ENCODE data around the gene FBLN2. TPM values are rescaled to one million over a fixed set of nuclear protein-coding genes. Genes with fewer than 3 reads are reported as not detected.

FBLN2 gene
- total RNA-seq, 2 experiments from 2014 or later: 0.35 TPM; not detected in 1

DNA sequence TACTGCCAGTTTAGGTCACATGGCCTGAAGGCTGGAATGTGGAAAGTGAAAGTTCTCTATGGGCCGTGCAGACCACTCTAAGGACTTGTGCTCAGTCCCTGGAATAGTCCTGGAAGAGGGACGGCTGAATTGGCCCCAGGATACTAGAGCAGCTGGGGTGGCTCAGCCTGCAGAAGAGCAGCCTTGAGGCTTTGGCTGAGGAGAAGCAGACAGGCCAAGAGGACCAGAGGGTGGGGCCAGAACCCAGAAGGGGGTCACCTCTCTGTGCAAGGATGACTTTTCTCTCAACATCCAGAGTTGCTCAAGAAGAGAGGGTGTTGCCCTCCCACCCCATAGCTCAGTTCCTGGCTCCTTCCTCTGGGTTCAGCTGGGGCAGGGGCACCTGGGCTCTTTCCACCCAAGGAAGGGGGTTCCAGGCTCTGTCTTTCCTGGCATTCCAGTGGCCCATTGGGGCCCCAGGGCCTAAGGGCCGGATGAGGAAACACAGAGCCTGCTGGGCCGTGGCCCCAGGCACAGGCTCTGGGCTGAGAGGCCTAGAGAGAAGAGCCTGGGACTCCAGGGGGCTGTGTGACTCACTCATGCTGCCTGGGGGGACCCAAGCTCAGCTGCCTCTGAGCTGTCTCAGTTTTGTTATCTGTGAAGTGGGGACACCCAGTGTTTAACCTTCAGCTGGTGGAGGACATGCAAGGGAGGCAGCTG lies 8.5 kb upstream of the FBLN2 start:
- H3K4me3 Mint-ChIP-seq: no peak overlapping the region
- no peak overlapping the region for H3K27ac Mint-ChIP-seq
- H3K36me3 Mint-ChIP-seq: peaks cover 4% of the 10 kb centered on the region
- H3K4me1 Mint-ChIP-seq: peaks cover 46% of the 10 kb centered on the region
- H3K9me3 Mint-ChIP-seq (ENCODE audit: low read depth): peaks cover 9% of the 10 kb centered on the region
- ATAC-seq: no peak
- CTCF ChIA-PET: interaction anchor here (1.3 to 1.6 kb wide), 2 partner anchors 9 to 10 kb away, joined by 3 to 4 read pairs; partner anchors contain the start of gene FBLN2
- DNase-seq: no peak
- H3K27me3 Mint-ChIP-seq: peaks cover 38% of the 10 kb centered on the region

DNA sequence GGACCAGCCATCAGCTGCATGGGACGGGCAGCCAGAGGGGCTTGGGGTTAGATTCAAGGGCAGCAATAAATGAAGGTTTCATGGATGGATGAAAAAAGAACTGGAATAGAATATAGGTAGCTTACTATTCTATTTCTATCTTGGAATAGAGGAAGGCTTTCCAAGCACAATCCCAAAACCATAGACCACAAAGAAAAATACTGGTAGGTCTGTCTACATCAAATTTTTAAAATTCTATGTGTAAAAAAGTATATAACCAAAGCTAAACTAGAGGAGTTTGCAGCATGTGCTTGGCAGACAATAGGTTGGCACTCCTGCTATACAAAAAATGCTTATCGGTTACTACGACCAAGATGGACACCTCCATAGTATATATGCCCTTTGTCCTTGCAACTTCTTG lies 7.2 kb upstream of the FBLN2 start:
- H3K4me1 Mint-ChIP-seq: peaks cover 44% of the 10 kb centered on the region
- H3K9me3 Mint-ChIP-seq (ENCODE audit: low read depth): peaks cover 9% of the 10 kb centered on the region
- CTCF ChIA-PET: no interaction called here
- no peak for DNase-seq
- H3K27me3 Mint-ChIP-seq: peaks cover 41% of the 10 kb centered on the region
- peaks cover 4% of the 10 kb centered on the region for H3K36me3 Mint-ChIP-seq
- no peak for ATAC-seq
- H3K4me3 Mint-ChIP-seq: no peak overlapping the region
- no peak overlapping the region for H3K27ac Mint-ChIP-seq

DNA sequence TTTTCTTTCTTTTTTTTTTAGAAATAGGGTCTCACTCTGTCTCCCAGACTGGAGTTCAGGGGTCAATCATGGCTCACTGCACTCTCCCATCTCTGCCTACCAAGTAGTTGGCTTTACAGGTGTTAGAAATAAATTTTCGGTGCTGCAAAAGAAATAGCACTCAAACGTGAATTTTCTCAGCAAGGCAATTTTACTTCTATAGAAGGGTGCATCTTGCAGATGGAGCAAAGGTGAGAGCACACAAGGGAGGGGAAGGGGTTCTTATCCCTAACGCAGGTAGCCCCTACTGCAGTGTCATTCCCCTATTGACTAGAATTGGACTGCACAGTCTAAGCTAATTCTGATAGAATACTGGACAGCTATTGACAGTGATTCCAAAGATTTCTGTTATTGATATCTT lies 6.8 kb upstream of the FBLN2 start:
- H3K9me3 Mint-ChIP-seq (ENCODE audit: low read depth): peaks cover 9% of the 10 kb centered on the region
- ATAC-seq: no peak
- DNase-seq: no peak
- no peak overlapping the region for H3K27ac Mint-ChIP-seq
- H3K36me3 Mint-ChIP-seq: peaks cover 4% of the 10 kb centered on the region
- peaks cover 41% of the 10 kb centered on the region for H3K27me3 Mint-ChIP-seq
- H3K4me1 Mint-ChIP-seq: peaks cover 40% of the 10 kb centered on the region
- H3K4me3 Mint-ChIP-seq: no peak overlapping the region
- CTCF ChIA-PET: no interaction called here

DNA sequence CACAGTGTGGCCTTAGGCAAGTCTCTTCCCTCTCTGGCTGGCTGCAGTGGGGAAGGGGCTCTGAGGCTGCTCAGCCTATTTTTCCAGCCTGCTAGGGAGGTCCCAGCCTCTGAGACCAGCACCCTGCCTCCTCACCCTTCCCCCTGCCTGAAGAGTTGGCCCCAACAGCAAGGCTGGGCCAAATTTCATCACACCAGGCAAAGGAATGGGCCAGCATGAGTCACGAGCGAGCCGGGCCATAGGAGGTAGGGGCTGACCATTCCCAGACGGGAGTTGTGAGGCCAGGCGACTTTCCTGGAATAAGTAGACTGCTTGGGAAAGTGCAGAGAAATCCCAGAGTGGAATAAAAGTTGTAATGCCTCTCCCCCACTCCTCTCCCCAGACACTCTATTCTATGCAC lies 5.7 kb upstream of the FBLN2 start:
- H3K36me3 Mint-ChIP-seq: peaks cover 4% of the 10 kb centered on the region
- no peak overlapping the region for H3K4me3 Mint-ChIP-seq

DNA sequence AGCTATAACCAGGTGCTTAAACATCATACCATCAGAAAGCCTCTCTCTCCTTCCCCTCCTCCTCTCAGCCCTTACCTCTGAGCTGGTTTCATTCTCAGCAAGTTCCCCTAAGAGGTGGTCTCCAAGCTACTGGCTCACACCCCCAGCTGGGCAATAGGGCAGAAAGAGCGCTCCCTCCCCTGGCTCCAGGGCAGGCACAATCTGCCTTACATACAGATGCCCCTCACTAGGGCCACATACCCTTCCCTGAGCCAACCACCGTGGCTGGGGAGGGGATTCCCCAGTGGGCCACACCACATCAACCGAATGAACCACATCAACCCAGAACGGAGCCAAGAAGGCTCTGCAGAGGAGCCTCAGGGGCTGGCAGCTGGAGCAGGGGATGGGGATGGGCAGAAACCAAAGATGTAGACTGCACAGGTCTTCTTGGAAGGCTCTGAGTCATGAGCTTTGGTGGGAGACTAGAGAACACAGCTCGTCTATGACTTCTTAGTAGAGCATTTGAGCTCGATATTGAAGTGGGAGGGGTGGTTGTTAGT lies 4.6 kb upstream of the FBLN2 start:
- H3K36me3 Mint-ChIP-seq: peaks cover 4% of the 10 kb centered on the region
- H3K4me1 Mint-ChIP-seq: peaks cover 34% of the 10 kb centered on the region
- H3K9me3 Mint-ChIP-seq (ENCODE audit: low read depth): peaks cover 7% of the 10 kb centered on the region
- ATAC-seq (peak; percentile 91), DNase-seq (peak; percentile 84)
- peak overlapping the region; percentile 7 for H3K4me3 Mint-ChIP-seq
- H3K27me3 Mint-ChIP-seq: peaks cover 47% of the 10 kb centered on the region
- CTCF ChIA-PET: interaction anchor here (0.7 to 3.0 kb wide), 6 partner anchors 19 to 105 kb away, joined by 3 to 24 read pairs (median 4); partner anchors contain the start of gene HDAC11
- H3K27ac Mint-ChIP-seq: peak overlapping the region; percentile 42

More for the DNA sequence above, 5.7 kb upstream of the FBLN2 start:
- ATAC-seq (no peak), DNase-seq (no peak)
- peaks cover 48% of the 10 kb centered on the region for H3K27me3 Mint-ChIP-seq
- peaks cover 31% of the 10 kb centered on the region for H3K4me1 Mint-ChIP-seq
- CTCF ChIA-PET: no interaction called here
- H3K9me3 Mint-ChIP-seq (ENCODE audit: low read depth): peaks cover 7% of the 10 kb centered on the region
- no peak overlapping the region for H3K27ac Mint-ChIP-seq

DNA sequence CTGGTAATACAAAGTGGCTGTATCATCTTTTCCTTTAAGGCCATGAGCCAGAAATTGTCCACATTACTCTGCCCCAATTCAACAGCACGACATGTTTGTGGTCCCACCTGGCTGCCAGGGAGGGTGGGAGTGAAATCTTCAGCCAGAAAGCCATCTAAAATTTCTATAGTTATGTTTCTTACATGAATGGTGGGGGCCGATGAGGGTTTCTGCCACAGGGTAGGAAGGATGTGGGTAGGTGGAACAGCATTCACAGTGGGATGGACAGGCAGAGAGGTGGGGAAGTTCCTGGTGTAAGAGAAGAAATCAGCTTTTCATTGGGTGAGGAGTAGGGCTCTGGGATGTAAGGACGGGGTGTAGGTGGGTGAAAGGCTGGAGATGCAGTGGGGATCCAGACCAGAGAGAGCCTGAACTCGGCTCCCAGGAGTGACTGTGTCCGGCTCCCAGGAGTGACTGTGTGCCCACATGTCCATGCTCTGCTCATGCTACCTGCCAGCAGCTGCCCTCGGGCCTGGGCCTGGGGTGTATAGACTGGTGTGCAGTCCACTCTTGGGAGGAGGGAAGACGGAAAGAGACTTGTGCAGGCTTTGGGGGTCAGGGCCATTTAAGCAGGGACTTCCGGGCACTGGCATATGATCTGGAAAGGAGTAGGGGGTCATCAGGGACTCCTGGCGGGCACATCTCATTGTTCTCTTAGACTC lies 3.8 kb upstream of the FBLN2 start:
- H3K27ac Mint-ChIP-seq: no peak overlapping the region
- CTCF ChIA-PET: interaction anchor here (0.8 to 3.0 kb wide), 5 partner anchors 20 to 104 kb away, joined by 3 to 24 read pairs (median 4); no protein-coding TSS in a partner anchor
- peak overlapping the region; percentile 7 for H3K4me3 Mint-ChIP-seq
- peaks cover 39% of the 10 kb centered on the region for H3K4me1 Mint-ChIP-seq
- peaks cover 49% of the 10 kb centered on the region for H3K27me3 Mint-ChIP-seq
- peaks cover 7% of the 10 kb centered on the region for H3K9me3 Mint-ChIP-seq (ENCODE audit: low read depth)
- ATAC-seq (no peak), DNase-seq (no peak)
- H3K36me3 Mint-ChIP-seq: peaks cover 4% of the 10 kb centered on the region

DNA sequence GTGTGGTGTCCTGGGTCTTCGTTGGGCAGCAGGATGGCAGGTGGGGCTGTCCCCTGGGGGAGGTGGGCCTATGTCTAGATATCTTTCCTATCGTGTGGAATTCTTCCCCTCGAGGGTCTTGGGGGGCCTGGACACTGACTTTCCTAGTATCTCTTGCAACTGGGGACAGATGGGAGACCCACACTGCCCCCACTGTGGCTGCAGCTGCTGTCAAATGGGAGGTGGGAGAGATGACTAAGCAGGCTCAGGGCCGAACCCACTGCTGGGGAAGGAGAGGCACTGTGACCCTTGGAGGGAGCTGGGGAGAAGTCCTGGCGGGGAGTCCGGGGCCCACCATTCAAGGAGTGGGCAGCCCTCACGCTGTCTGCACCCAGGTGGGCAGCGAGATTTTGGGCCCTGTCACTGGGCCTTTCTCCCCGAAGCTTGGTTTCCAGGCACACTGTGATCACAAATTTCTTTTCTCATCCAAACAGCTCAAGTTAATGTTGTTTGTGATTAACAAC lies 2.9 kb upstream of the FBLN2 start:
- CTCF ChIA-PET: interaction anchor here (3.0 kb wide), 1 partner anchor 104 kb away, joined by 24 read pairs; no protein-coding TSS in a partner anchor
- H3K4me1 Mint-ChIP-seq: peaks cover 37% of the 10 kb centered on the region
- H3K36me3 Mint-ChIP-seq: peaks cover 3% of the 10 kb centered on the region
- H3K27me3 Mint-ChIP-seq: peaks cover 54% of the 10 kb centered on the region
- no peak overlapping the region for H3K4me3 Mint-ChIP-seq
- DNase-seq (no peak), ATAC-seq (no peak)
- peaks cover 7% of the 10 kb centered on the region for H3K9me3 Mint-ChIP-seq (ENCODE audit: low read depth)
- H3K27ac Mint-ChIP-seq: no peak overlapping the region

DNA sequence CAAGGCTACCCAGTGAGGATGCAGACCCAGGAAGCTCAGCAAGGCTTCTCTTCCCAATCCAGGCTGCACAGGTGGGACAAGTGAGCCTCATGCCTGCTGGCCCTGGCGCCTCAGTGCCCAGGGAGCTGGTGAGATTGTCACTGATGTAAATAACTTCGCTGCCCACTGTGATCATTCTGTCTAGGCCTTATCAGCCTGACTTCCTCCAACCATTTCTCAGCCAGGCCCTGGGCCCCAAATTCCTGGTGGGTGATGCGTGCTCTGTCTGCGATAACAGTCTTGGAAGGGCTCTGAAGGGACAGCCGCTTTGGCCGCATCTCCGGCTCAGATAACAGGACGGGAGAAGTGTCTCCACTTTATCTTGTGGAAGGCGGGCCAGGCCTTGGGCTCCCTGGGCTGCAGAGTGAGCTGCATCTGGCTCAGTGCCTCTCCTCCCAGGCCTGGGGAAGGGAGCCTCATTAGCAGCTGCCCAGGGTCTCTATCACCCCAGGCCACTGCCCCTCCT lies 2.2 kb upstream of the FBLN2 start:
- H3K36me3 Mint-ChIP-seq: peaks cover 3% of the 10 kb centered on the region
- peaks cover 2% of the 10 kb centered on the region for H3K9me3 Mint-ChIP-seq (ENCODE audit: low read depth)
- H3K4me1 Mint-ChIP-seq: peaks cover 31% of the 10 kb centered on the region
- CTCF ChIA-PET: interaction anchor here (3.0 kb wide), 1 partner anchor 103 kb away, joined by 24 read pairs; no protein-coding TSS in a partner anchor
- H3K27me3 Mint-ChIP-seq: peaks cover 61% of the 10 kb centered on the region
- ATAC-seq (no peak), DNase-seq (no peak)
- no peak overlapping the region for H3K27ac Mint-ChIP-seq
- no peak overlapping the region for H3K4me3 Mint-ChIP-seq

DNA sequence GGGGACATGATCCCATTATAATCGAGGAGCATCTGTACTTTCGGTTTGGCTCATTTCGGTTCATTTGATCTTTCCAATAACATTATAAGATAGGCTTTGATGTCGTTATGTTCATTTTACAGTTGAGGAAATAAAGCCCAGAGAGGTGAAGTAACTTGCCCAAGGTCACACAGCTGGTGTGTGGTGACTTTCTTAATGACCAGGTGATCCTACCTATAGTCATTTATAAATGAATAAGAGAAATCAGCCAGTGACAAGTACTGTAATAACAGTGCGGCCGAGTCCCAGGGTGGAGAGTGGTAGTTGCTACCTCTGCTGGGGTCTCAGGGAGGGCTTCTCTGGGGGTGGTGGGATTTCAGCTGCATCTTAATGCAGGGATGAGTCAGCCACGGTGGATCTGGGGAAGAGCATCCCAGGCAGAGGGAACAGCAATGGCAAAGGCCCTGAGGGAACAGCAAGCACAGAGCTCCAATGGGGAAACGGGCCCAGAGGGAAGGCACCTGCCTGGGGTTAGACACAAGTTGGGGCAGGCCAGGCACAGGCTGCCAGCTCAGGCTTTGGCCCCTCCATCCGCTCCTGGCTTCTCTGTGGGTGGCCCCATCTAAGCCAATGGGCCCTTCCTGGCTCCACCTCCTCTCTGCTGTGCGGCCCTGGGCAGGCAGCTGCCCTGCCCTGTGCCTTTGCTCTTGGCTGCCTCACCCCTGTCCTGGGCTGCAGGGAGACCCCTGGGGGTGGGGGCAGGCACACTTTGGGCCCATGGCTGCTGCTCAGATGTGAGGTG lies 1.1 kb upstream of the FBLN2 start:
- no peaks in the 10 kb centered on the region for H3K9me3 Mint-ChIP-seq (ENCODE audit: low read depth)
- no peak overlapping the region for H3K27ac Mint-ChIP-seq
- CTCF ChIA-PET: interaction anchor here (0.8 kb wide), 1 partner anchor 17 kb away, joined by 3 read pairs; no protein-coding TSS in a partner anchor
- H3K36me3 Mint-ChIP-seq: no peaks in the 10 kb centered on the region
- peaks cover 28% of the 10 kb centered on the region for H3K4me1 Mint-ChIP-seq
- H3K27me3 Mint-ChIP-seq: peaks cover 62% of the 10 kb centered on the region
- ATAC-seq (no peak), DNase-seq (no peak)
- H3K4me3 Mint-ChIP-seq: no peak overlapping the region

DNA sequence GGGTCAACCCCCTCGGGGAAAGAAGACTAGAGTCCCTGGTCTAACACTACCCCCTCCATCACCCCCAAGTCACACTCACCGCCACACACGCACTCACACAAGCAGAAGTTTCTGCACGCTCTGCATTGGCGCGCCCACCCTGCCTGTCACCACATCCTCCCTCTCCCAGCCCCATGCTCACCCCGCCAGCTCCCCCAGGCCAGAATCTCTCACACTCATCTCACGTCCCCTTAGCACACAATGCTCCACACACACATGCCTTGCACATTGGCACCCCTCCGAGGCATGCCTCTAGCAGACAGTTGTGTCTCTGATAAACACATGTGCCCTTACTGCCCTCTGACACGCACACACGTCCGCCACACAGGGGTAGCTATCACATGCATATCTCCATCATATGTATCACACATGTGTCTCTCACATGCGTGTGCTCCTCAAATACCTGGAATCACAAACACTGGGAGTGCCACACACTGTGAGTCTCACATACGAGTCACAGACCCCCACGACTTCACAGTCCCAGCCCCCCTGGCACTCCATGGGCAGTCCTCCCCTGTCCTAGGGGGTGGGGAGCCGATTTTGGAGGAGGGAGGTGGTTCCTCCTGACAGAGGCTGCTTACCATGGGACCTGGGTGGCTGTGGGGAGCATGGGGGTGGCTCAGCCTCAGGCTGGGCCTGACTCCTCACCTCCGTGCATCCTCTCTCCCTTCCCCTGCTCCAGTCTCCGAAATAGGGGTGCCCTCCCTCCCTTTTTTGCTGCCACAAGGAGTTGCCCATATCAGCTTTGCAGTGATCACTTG lies 898 bp downstream of the FBLN2 start:
- Mint-ChIP-seq H3K27ac (no peak overlapping the region), H3K4me1 (peaks cover 17% of the 10 kb centered on the region), H3K9me3 (ENCODE audit: low read depth) (no peaks in the 10 kb centered on the region), H3K36me3 (no peaks in the 10 kb centered on the region), H3K4me3 (no peak overlapping the region), H3K27me3 (peaks cover 76% of the 10 kb centered on the region)
- CTCF ChIA-PET: interaction anchor here (1.1 to 1.3 kb wide), 3 partner anchors 9 to 101 kb away, joined by 3 to 4 read pairs (median 4); no protein-coding TSS in a partner anchor
- ATAC-seq (no peak), DNase-seq (peak; percentile 52)

DNA sequence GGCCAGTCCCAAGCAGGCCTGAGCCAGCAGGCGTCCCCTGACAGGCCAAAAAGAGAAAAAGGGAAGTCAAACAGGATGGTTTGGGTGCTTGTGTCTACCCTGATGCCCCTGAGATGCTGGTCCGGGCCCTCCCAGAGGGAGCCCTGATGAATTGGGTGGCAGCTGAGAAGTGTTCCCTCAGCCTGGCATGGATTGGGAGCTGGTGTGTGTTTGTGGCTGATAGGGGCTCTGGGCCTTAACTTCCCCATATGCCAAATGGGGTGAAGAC lies 1.4 kb downstream of the FBLN2 start:
- CTCF ChIA-PET: interaction anchor here (1.1 to 1.3 kb wide), 2 partner anchors 10 to 100 kb away, joined by 4 read pairs; no protein-coding TSS in a partner anchor
- ATAC-seq: no peak
- H3K27ac Mint-ChIP-seq: no peak overlapping the region
- H3K4me1 Mint-ChIP-seq: peaks cover 12% of the 10 kb centered on the region
- H3K27me3 Mint-ChIP-seq: peaks cover 77% of the 10 kb centered on the region
- no peak for DNase-seq
- no peaks in the 10 kb centered on the region for H3K36me3 Mint-ChIP-seq
- H3K4me3 Mint-ChIP-seq: no peak overlapping the region
- H3K9me3 Mint-ChIP-seq (ENCODE audit: low read depth): no peaks in the 10 kb centered on the region

DNA sequence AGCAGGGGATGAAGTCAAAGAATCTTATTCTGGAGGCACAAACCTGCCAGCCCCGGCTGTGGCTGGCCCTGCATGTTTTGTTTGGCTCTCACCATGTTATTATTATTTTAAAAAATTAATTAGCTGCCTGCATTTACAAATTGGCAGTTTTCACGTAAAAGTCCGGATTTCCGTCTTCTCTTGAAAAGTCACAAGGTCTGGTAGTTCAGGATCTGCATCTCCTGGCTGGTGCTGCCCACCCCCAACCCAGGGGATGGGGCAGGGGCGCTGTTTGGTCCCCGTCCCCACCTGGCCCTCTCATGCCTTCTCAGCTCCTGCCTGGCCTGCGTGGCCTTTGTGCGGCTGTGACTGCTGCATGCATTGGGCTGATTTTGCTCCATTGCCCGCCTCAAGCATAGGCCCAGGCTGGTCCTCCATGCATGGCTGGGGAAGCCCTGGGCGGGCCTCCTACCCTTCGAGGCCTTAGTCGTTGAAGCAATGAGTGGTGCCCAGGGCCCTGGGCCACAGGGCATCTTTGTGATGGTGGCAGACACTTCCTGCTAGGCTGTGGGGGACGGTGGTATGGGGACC lies 2.0 kb downstream of the FBLN2 start:
- H3K27ac Mint-ChIP-seq: no peak overlapping the region
- no peak for ATAC-seq
- CTCF ChIA-PET: interaction anchor here (1.1 to 1.3 kb wide), 2 partner anchors 11 to 100 kb away, joined by 4 read pairs; no protein-coding TSS in a partner anchor

More for the DNA sequence above, 2.0 kb downstream of the FBLN2 start:
- Mint-ChIP-seq H3K4me3 (no peak overlapping the region), H3K9me3 (ENCODE audit: low read depth) (no peaks in the 10 kb centered on the region), H3K27me3 (peaks cover 74% of the 10 kb centered on the region), H3K4me1 (peaks cover 9% of the 10 kb centered on the region), H3K36me3 (no peaks in the 10 kb centered on the region)
- DNase-seq: no peak

Measured in activated CD8-positive, alpha-beta memory T cell treated with anti-CD3 and anti-CD28 coated beads, Interleukin-2, amount 10 ng/mL, durations not matched to agents 7 days and 5 days (primary cell).